ENCODE measurements around the gene GAST.

DNA sequence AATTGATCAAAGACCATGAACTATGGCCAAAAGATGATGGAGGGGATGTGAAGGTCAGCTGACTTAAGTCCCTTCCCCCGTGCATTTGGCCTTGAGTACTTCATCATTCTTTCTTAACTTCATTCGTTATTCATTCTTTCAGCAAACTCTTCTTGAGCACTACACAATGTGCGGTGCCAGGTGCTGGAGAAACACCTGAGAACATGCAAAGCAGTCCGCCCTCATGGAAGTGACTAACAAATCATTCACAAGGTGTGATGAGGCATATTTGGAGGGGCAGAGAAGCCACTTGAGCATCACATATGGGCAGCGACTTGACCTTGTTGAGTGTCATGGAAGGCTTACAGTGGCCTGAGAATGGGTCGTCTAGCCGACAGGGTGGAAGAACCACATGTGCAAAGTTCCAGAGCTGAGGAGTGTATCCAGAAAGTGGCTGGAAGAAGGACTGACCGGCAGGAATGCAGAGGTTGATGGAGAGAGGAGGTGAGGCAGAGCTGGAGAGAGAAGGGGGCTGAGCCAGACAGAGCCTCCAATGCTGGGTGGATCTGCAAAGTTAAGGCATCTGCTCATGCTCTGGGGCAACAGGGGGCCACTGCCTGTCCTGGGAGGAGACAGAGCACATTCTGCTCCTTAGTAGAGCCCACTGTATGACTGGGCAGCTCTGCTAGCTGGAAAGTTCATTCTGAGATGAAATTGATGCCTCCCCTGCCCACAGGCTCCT, 48.5 kb upstream of the GAST start:
- TF ChIP-seq, protein P1, sequence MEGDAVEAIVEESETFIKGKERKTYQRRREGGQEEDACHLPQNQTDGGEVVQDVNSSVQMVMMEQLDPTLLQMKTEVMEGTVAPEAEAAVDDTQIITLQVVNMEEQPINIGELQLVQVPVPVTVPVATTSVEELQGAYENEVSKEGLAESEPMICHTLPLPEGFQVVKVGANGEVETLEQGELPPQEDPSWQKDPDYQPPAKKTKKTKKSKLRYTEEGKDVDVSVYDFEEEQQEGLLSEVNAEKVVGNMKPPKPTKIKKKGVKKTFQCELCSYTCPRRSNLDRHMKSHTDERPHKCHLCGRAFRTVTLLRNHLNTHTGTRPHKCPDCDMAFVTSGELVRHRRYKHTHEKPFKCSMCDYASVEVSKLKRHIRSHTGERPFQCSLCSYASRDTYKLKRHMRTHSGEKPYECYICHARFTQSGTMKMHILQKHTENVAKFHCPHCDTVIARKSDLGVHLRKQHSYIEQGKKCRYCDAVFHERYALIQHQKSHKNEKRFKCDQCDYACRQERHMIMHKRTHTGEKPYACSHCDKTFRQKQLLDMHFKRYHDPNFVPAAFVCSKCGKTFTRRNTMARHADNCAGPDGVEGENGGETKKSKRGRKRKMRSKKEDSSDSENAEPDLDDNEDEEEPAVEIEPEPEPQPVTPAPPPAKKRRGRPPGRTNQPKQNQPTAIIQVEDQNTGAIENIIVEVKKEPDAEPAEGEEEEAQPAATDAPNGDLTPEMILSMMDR (IDR thresholded peaks at IDR 0.05 in 8 of 11, conservative IDR thresholded peaks at IDR 0.05 in 3 of 11) = no peak
- TF ChIP-seq POLR2A (IDR thresholded peaks at IDR 0.05) = no peak
- no peak for TF ChIP-seq POLR2AphosphoS5 (IDR thresholded peaks at IDR 0.05)
